Cardiac muscle cell (in vitro differentiated cells and primary cell): ENCODE measurements around the gene HNRNPF. TPM values are rescaled to one million over a fixed set of nuclear protein-coding genes. Genes with fewer than 3 reads are reported as not detected.

Experiments
- DNase-seq, 2 donors: peaks; one replicate each; pipeline versions ENCODE4 v3.0.0 to v3.0.0-alpha.2; 2010 to 2017; ENCODE audit warnings: low read depth in 1 of 2, low spot score in 1 of 2
- H3K27ac ChIP-seq: fragments of 200-600 bp; sonication (generic); 2 replicates; pipeline ENCODE4 v1.5.1; 2016
- H3K27me3 ChIP-seq: fragments of 200-600 bp; sonication (generic); 2 replicates; pipeline ENCODE4 v1.6.0; 2016; ENCODE audit warnings: control low read depth
- H3K36me3 ChIP-seq: fragments of 200-600 bp; sonication (generic); 2 replicates; pipeline ENCODE4 v1.5.1; 2016; ENCODE audit warnings: control low read depth
- H3K4me1 ChIP-seq: fragments of 200-600 bp; sonication (generic); 2 replicates; pipeline ENCODE4 v1.8.1; 2017; ENCODE audit warnings: low read depth, mild to moderate bottlenecking, mixed run types
- H3K4me3 ChIP-seq: fragments of 200-600 bp; sonication (generic); 2 replicates; pipeline ENCODE4 v1.5.1; 2016; ENCODE audit warnings: mild to moderate bottlenecking
- H3K9me3 ChIP-seq: fragments of 200-600 bp; sonication (generic); 2 replicates; pipeline ENCODE4 v1.5.1; 2017; ENCODE audit warnings: low read depth, mild to moderate bottlenecking, control low read depth
- polyA plus RNA-seq: library from polyadenylated mRNA; unstranded; fragments of >200 nt; fragmentation: Nextera tagmentation; extraction: Ambion mirVana; gene quantifications from 2 replicates; pipeline ENCODE4 v1.2.1, GENCODE V29; 2016
- total RNA-seq: library from RNA; depleted of rRNA; stranded (reverse); fragments of >200 nt; gene quantifications from 2 replicates; pipeline ENCODE4 v1.2.3, GENCODE V29; 2016
- TF ChIP-seq, protein P1 (sequence below): IDR thresholded peaks from 2 replicates; pipeline ENCODE4 v1.5.1; 2012; ENCODE audit warnings: low read depth, mild to moderate bottlenecking, low read length

The HNRNPF gene
- total and polyA plus RNA-seq, 2 experiments from 2014 or later: 111 to 180 TPM

DNA sequence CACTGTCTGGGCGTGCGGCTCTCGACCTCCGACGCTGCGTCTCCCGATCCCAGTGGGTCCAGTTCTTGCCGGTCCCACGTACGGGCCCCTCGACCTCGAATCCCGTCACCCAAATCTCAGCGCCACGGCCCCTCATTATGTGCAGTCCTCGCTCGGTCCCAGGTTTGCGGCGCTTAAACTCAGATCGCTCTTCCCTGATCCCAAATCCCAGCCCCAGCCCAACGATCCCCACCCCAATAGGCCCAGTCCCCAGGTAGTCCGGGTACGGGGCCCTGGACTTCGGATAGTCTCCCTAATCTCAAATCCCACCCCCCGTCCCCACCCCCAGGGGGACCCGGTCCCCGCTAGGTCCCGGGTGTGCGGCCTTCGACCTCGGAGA, 666 bp downstream of the HNRNPF start:
- H3K27ac ChIP-seq: peak overlapping the region; percentile 89
- H3K36me3 ChIP-seq: no peaks in the 10 kb centered on the region
- TF ChIP-seq, protein P1, sequence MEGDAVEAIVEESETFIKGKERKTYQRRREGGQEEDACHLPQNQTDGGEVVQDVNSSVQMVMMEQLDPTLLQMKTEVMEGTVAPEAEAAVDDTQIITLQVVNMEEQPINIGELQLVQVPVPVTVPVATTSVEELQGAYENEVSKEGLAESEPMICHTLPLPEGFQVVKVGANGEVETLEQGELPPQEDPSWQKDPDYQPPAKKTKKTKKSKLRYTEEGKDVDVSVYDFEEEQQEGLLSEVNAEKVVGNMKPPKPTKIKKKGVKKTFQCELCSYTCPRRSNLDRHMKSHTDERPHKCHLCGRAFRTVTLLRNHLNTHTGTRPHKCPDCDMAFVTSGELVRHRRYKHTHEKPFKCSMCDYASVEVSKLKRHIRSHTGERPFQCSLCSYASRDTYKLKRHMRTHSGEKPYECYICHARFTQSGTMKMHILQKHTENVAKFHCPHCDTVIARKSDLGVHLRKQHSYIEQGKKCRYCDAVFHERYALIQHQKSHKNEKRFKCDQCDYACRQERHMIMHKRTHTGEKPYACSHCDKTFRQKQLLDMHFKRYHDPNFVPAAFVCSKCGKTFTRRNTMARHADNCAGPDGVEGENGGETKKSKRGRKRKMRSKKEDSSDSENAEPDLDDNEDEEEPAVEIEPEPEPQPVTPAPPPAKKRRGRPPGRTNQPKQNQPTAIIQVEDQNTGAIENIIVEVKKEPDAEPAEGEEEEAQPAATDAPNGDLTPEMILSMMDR: no peak
- H3K27me3 ChIP-seq: no peaks in the 10 kb centered on the region
- H3K4me3 ChIP-seq: peak overlapping the region; percentile 77
- peaks cover 4% of the 10 kb centered on the region for H3K4me1 ChIP-seq
- no peak for DNase-seq
- H3K9me3 ChIP-seq: no peaks in the 10 kb centered on the region

DNA sequence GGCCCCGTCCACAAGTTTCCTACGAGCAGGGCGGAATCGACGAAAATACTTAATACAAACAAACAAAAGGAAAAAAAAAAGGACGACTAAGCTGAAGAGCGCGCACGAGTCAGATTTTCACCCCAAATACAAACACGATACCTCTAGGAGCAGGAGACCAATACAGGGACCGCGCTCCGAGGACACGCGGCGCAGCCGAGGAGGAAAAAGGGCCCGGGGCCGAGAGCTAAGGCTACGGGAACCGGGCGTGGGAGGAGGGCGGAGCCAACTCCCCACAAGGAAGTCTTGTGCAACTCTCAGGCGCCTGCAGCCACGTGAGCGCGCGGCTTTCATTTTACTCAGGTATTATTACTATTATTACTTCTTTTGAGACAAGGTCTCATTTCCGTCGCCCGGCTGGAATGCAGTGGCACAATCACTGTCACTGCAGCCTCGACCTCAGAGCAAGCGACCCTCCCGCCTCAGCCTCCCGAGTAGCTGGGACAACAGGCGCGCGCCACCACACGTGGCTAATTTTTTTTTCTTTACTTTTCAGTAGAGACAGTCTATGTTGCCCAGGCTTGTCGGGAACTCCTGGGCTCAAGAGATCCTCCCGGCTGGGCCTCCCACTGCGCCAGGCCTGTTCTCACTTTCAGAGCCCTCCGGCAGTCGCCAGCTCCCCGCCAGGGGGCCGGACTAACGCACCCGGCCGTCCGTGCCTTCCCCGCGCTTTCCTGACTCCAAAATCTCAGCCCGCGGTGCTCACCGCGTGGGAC, 1.2 kb downstream of the HNRNPF start:
- TF ChIP-seq, protein P1: peak; percentile 60
- Histone ChIP-seq H3K9me3 (no peaks in the 10 kb centered on the region), H3K27ac (peak overlapping the region; percentile 89), H3K4me3 (peak overlapping the region; percentile 77), H3K4me1 (peaks cover 4% of the 10 kb centered on the region), H3K36me3 (no peaks in the 10 kb centered on the region), H3K27me3 (no peaks in the 10 kb centered on the region)
- DNase-seq: peak; percentile 89 to 95

DNA sequence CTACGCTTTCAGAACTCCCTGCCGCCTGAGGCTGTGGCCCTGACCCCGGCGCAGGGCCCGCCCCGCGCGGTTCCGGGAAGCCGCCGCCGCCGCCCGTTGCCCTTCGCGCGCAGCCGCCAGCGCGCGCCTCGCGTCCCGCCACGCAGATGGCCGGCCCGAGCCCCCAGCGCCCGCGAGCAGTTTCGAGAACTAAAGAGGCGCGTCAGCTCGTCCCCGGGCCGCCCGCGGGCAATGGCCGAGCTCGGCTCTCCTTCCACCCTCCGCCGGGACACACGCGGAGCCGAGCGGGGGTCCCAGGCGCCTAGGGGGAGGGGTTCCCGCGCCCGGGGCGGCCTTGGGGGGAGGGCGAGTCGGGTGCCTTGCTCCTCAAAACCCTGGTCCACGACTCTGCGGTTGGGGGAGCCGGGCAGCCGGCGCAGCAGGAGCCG, 1.8 kb downstream of the HNRNPF start:
- H3K9me3 ChIP-seq: no peaks in the 10 kb centered on the region
- peak; percentile 58 to 76 for DNase-seq
- H3K4me3 ChIP-seq: peak overlapping the region; percentile 77
- peak overlapping the region; percentile 89 for H3K27ac ChIP-seq
- H3K4me1 ChIP-seq: peaks cover 9% of the 10 kb centered on the region
- no peaks in the 10 kb centered on the region for H3K27me3 ChIP-seq
- TF ChIP-seq, protein P1: no peak
- H3K36me3 ChIP-seq: no peaks in the 10 kb centered on the region

DNA sequence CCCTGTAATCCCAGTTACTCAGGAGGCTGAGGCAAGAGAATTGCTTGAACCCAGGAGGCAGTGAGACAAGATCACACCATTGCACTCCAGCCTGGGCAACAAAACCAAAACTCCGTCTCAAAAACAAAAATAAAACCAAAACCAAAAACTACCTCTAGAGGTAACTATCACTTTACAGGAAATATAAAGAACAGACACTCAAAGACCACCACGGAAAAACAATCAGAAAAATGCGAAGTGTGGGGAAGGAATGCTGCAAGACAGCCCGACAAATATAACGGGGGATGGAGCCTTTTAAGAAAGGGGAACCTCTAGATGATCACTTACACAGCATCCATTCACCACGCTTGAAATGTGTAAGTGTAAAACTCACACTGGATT, 4.3 kb downstream of the HNRNPF start:
- Histone ChIP-seq H3K4me3 (no peak overlapping the region), H3K27me3 (no peaks in the 10 kb centered on the region), H3K36me3 (no peaks in the 10 kb centered on the region), H3K4me1 (peaks cover 13% of the 10 kb centered on the region), H3K9me3 (no peaks in the 10 kb centered on the region), H3K27ac (no peak overlapping the region)
- TF ChIP-seq, protein P1: no peak
- DNase-seq: no peak

DNA sequence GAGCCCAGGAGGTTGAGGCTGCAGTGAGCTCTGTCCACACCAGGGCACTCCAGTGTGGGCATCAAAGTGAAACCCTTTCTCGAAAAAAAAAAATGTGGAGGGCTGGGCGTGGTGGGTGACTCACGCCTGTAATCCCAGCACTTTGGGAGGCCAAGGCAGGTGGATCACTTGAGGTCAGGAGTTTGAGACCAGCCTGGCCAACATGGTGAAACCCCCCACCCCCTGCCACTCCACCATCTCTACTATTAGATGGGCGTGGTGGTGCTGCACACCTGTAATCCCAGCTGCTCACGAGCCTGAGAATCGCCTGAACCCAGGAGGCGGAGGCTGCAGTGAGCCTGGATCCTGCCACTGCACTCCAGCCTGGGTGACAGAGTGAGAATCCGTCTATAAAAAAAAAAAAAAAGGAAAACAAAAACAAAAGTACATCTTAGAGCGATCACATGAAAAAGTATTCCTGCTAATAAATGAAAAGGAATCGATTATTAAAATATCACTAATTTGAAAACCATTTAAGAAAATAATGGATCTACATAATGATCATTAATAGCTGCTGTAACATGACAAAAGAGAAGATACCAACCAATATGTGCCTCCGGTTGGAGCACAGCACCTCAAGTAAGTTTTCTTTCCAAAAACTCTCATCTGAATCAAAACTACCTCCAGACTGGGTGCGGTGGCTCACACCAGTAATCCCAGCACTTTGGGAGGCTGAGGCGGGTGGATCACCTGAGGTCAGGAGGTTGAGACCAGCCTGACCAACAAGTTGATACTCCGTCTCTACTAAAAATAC, 4.9 kb downstream of the HNRNPF start:
- TF ChIP-seq, protein P1: no peak
- Histone ChIP-seq H3K27me3 (no peaks in the 10 kb centered on the region), H3K9me3 (no peaks in the 10 kb centered on the region), H3K4me1 (peaks cover 13% of the 10 kb centered on the region), H3K36me3 (no peaks in the 10 kb centered on the region), H3K27ac (no peak overlapping the region), H3K4me3 (no peak overlapping the region)
- no peak for DNase-seq
